ENCODE data around the gene MSANTD3.

GRCh38 chr9:100445161-100445902 lies 18.4 kb downstream of the MSANTD3 start:
- TF ChIP-seq BHLHE40 (IDR thresholded peaks at IDR 0.05; ENCODE audit: low read depth, low read length) = no peak
- 0 out of 2 replicates have a peak, but pooled peaks have one; percentile 17 for TF ChIP-seq CTCF (conservative IDR thresholded peaks at IDR 0.05; ENCODE audit: low read depth, low read length)
- no peak for TF ChIP-seq MXI1 (IDR thresholded peaks at IDR 0.05; ENCODE audit: borderline replicate concordance, low read depth, low read length)
- TF ChIP-seq RCOR1 (IDR thresholded peaks at IDR 0.05; ENCODE audit: insufficient replicate concordance, low read length) = no peak
- TF ChIP-seq POLR2A (IDR thresholded peaks at IDR 0.05; ENCODE audit: low read depth, low read length) = no peak
- no peak for TF ChIP-seq RAD21 (IDR thresholded peaks at IDR 0.05; ENCODE audit: low read length)
- TF ChIP-seq FOS (IDR thresholded peaks at IDR 0.05; ENCODE audit: low read depth, low read length) = no peak
